Left lung (tissue), 10 donors: Measurements from ENCODE around the gene SREBF1. TPM values are rescaled to one million over a fixed set of nuclear protein-coding genes. Genes with fewer than 3 reads are reported as not detected.

Source experiments
- ATAC-seq: fragments of 200-7000 bp; cut with Tn5 transposase; one replicate; pipeline ENCODE4 v1.9.1; 2020; ENCODE audit warnings: moderate library complexity
- DNase-seq, 4 donors: peaks; one replicate each; pipeline ENCODE4 v3.0.0-alpha.2; 2013 to 2020
- H3K27ac ChIP-seq, 2 donors: fragments of 200-600 bp; sonication (generic) in 1 of 2; one replicate each; pipeline versions ENCODE4 v1.5.0 to v1.8.0; 2020 to 2021
- H3K27me3 ChIP-seq, 2 donors: fragments of 200-600 bp; sonication (generic) in 1 of 2; one replicate each; pipeline versions ENCODE4 v1.5.0 to v1.8.0; 2020 to 2021
- H3K36me3 ChIP-seq, 2 donors: fragments of 200-600 bp; sonication (generic) in 1 of 2; one replicate each; pipeline versions ENCODE4 v1.5.0 to v1.8.0; 2020 to 2021
- H3K4me1 ChIP-seq, 2 donors: fragments of 200-600 bp; one replicate each; pipeline ENCODE4 v1.8.0; 2021
- H3K4me3 ChIP-seq, 2 donors: fragments of 200-600 bp; sonication (generic) in 1 of 2; one replicate each; pipeline versions ENCODE4 v1.5.0 to v1.8.0; 2020 to 2021; ENCODE audit warnings: mild to moderate bottlenecking in 1 of 2
- H3K9me3 ChIP-seq, 2 donors: fragments of 200-600 bp; sonication (generic) in 1 of 2; one replicate each; pipeline versions ENCODE4 v1.5.0 to v1.8.0; 2020 to 2021
- CTCF ChIP-seq, 2 donors: fragments of 200-600 bp; sonication (generic) in 1 of 2; IDR thresholded peaks; one replicate each; pipeline versions ENCODE4 v1.5.0 to v1.8.0; 2021; ENCODE audit warnings: antibody characterized with exemption in 2 of 2
- intact Hi-C, 2 donors: fragments of 100-400 bp; cut with DNase I; formaldehyde crosslinking; loops; one replicate each; pipeline versions ENCODE4 v1.11.2 to v1.14.2; 2022
- polyA plus RNA-seq, 6 donors: library from polyadenylated mRNA; unstranded; fragments of 120-200 nt; gene quantifications; one replicate each; pipeline ENCODE4 v1.2.1, GENCODE V29; 2013; ENCODE audit not compliant: insufficient read length in 6 of 6
- total RNA-seq, 2 donors: library from RNA; stranded (reverse); fragmentation: NEBNext Ultra II Directional; extraction: Animal tissue kit (Norgen Biotek cat#: 25700); gene quantifications; one replicate each; pipeline ENCODE4 v1.2.1, GENCODE V29; 2021
- donor health status: DM: no; HTN: yes; CAD: no.
- donor health status: DM: no; HTN: no; CAD: no.

The SREBF1 gene
- total and polyA plus RNA-seq, 8 donors = 27.9 to 122 (median 46.4) TPM

- Histone ChIP-seq H3K9me3 (no peaks in the 10 kb centered on the region), H3K4me1 (peaks cover 22 to 44% of the 10 kb centered on the region in 2 donors), H3K27me3 (peaks cover 0 to 39% of the 10 kb centered on the region in 2 donors), H3K27ac (no peak overlapping the region), H3K36me3 (no peaks in the 10 kb centered on the region), H3K4me3 (no peak overlapping the region)
- intact Hi-C loops = no loop called here
- no peak for DNase-seq
- no peak for TF ChIP-seq CTCF (IDR thresholded peaks at IDR 0.05)
- ATAC-seq = no peak
Observed at GRCh38 chr17:17785407-17785806, 51.4 kb downstream of the SREBF1 start.

- intact Hi-C loops = no loop called here
- TF ChIP-seq CTCF (IDR thresholded peaks at IDR 0.05) = no peak
- Histone ChIP-seq H3K27ac (no peak overlapping the region), H3K36me3 (no peaks in the 10 kb centered on the region), H3K4me1 (peaks cover 24 to 49% of the 10 kb centered on the region in 2 donors), H3K27me3 (peaks cover 0 to 40% of the 10 kb centered on the region in 2 donors), H3K4me3 (no peak overlapping the region), H3K9me3 (no peaks in the 10 kb centered on the region)
- DNase-seq (no peak), ATAC-seq (no peak)
Observed at GRCh38 chr17:17784657-17785267, 52.0 kb downstream of the SREBF1 start.

- Histone ChIP-seq H3K27ac (peak overlapping the region; percentile 1 to 48), H3K9me3 (no peaks in the 10 kb centered on the region), H3K4me3 (peak overlapping the region; percentile 41 to 44), H3K27me3 (peaks cover 0 to 40% of the 10 kb centered on the region in 2 donors), H3K4me1 (peaks cover 24 to 49% of the 10 kb centered on the region in 2 donors), H3K36me3 (no peaks in the 10 kb centered on the region)
- intact Hi-C loops = no loop called here
- peak in 2 of 4 donors; percentile 76 to 85 for DNase-seq
- no peak for TF ChIP-seq CTCF (IDR thresholded peaks at IDR 0.05)
- peak; percentile 7 for ATAC-seq
Observed at GRCh38 chr17:17783825-17784656, 52.7 kb downstream of the SREBF1 start.

- Histone ChIP-seq H3K9me3 (no peaks in the 10 kb centered on the region), H3K27ac (peak overlapping the region; percentile 1 to 48), H3K4me1 (peaks cover 24 to 49% of the 10 kb centered on the region in 2 donors), H3K36me3 (no peaks in the 10 kb centered on the region), H3K4me3 (peak overlapping the region; percentile 41 to 44), H3K27me3 (peaks cover 0 to 40% of the 10 kb centered on the region in 2 donors)
- intact Hi-C loops = no loop called here
- TF ChIP-seq CTCF (IDR thresholded peaks at IDR 0.05) = no peak
- ATAC-seq (peak; percentile 63), DNase-seq (peak in 1 of 4 donors; percentile 68)
Observed at GRCh38 chr17:17783116-17783824, 53.5 kb downstream of the SREBF1 start.
